ENCODE measurements around the gene APLF.
"Not testable (repeated sequence)": the region's sequence is repeated elsewhere in the genome, so short reads cannot be mapped to it uniquely, and the experiment has no call there.

The APLF gene

GRCh38 chr2:68529156-68529555 is 61.8 kb downstream of the APLF start:
- not testable (repeated sequence) for DNase-seq (ENCODE audit: low spot score)

GRCh38 chr2:68529651-68530050 is 62.3 kb downstream of the APLF start:
- not testable (repeated sequence) for DNase-seq (ENCODE audit: low spot score)

- no peak for DNase-seq (ENCODE audit: low spot score)
Observed at GRCh38 chr2:68536000-68536399, 68.6 kb downstream of the APLF start.

GRCh38 chr2:68537011-68537410 is 69.6 kb downstream of the APLF start:
- DNase-seq (ENCODE audit: low spot score): no peak

GRCh38 chr2:68537809-68538208 is 70.4 kb downstream of the APLF start:
- DNase-seq (ENCODE audit: low spot score): no peak

- no peak for DNase-seq (ENCODE audit: low spot score)
Observed at GRCh38 chr2:68544811-68545210, 77.4 kb downstream of the APLF start.

GRCh38 chr2:68548396-68548795 is 81.0 kb downstream of the APLF start:
- no peak for DNase-seq (ENCODE audit: low spot score)

GRCh38 chr2:68553098-68553497 is 85.7 kb downstream of the APLF start:
- DNase-seq (ENCODE audit: low spot score): no peak

GRCh38 chr2:68555425-68556206 is 88.2 kb downstream of the APLF start:
- DNase-seq (ENCODE audit: low spot score): not testable (repeated sequence)

GRCh38 chr2:68556381-68556780 is 89.0 kb downstream of the APLF start:
- DNase-seq (ENCODE audit: low spot score): no peak

GRCh38 chr2:68558576-68558975 is 91.2 kb downstream of the APLF start:
- DNase-seq (ENCODE audit: low spot score): no peak

GRCh38 chr2:68559692-68560091 is 92.3 kb downstream of the APLF start:
- DNase-seq (ENCODE audit: low spot score): no peak

GRCh38 chr2:68560545-68560944 is 93.2 kb downstream of the APLF start:
- DNase-seq (ENCODE audit: low spot score): no peak

GRCh38 chr2:68561372-68561771 is 94.0 kb downstream of the APLF start:
- no peak for DNase-seq (ENCODE audit: low spot score)

- no peak for DNase-seq (ENCODE audit: low spot score)
Observed at GRCh38 chr2:68562934-68563333, 95.5 kb downstream of the APLF start.

- DNase-seq (ENCODE audit: low spot score): no peak
Observed at GRCh38 chr2:68564426-68564825, 97.0 kb downstream of the APLF start.

GRCh38 chr2:68565273-68565672 is 97.9 kb downstream of the APLF start:
- no peak for DNase-seq (ENCODE audit: low spot score)

- no peak for DNase-seq (ENCODE audit: low spot score)
Observed at GRCh38 chr2:68565858-68566257, 98.5 kb downstream of the APLF start.

GRCh38 chr2:68566362-68566761 is 99.0 kb downstream of the APLF start:
- DNase-seq (ENCODE audit: low spot score): no peak

GRCh38 chr2:68568116-68568515 is 100.7 kb downstream of the APLF start:
- DNase-seq (ENCODE audit: low spot score): no peak

GRCh38 chr2:68569604-68570003 is 102.2 kb downstream of the APLF start:
- no peak for DNase-seq (ENCODE audit: low spot score)

- DNase-seq (ENCODE audit: low spot score): not testable (repeated sequence)
Observed at GRCh38 chr2:68570434-68570833, 103.0 kb downstream of the APLF start.

GRCh38 chr2:68574202-68574791 is 106.9 kb downstream of the APLF start:
- no peak for DNase-seq (ENCODE audit: low spot score)

GRCh38 chr2:68577183-68577582 is 109.8 kb downstream of the APLF start:
- DNase-seq (ENCODE audit: low spot score): no peak
